DOHH2 (cell line): ENCODE measurements around the gene FLNA.
"Not testable (repeated sequence)": the region's sequence is repeated elsewhere in the genome, so short reads cannot be mapped to it uniquely, and the experiment has no call there.

Experiments
- H3F3A ChIP-seq: fragments of 200-600 bp; sonication (generic), shearing (Covaris generic); 2 replicates; pipeline ENCODE4 v1.6.0; 2016; ENCODE audit warnings: antibody characterized with exemption, mild to moderate bottlenecking; ENCODE audit not compliant: control insufficient read depth, insufficient read depth
- H3K27ac ChIP-seq: fragments of 200-600 bp; sonication (generic); 2 replicates; pipeline ENCODE4 v1.5.1; 2014; ENCODE audit warnings: low read depth, mild to moderate bottlenecking, low read length, moderate library complexity
- H3K27me3 ChIP-seq: fragments of 200-600 bp; sonication (generic); 2 replicates; pipeline ENCODE4 v1.6.1; 2014; ENCODE audit warnings: mild to moderate bottlenecking, low read length, mixed read lengths; ENCODE audit not compliant: control insufficient read depth
- H3K36me3 ChIP-seq: fragments of 200-600 bp; sonication (generic); 2 replicates; pipeline ENCODE4 v1.6.1; 2014; ENCODE audit warnings: mild to moderate bottlenecking, low read length, moderate library complexity, mixed read lengths; ENCODE audit not compliant: control insufficient read depth
- H3K4me1 ChIP-seq: fragments of 200-600 bp; sonication (generic); 2 replicates; pipeline ENCODE4 v1.6.1; 2014; ENCODE audit warnings: mild to moderate bottlenecking, low read length, mixed read lengths; ENCODE audit not compliant: control insufficient read depth
- H3K4me2 ChIP-seq: fragments of 200-600 bp; sonication (generic); 2 replicates; pipeline ENCODE4 v1.6.0; 2014; ENCODE audit warnings: mild to moderate bottlenecking, low read length, moderate library complexity
- H3K4me3 ChIP-seq: fragments of 200-600 bp; sonication (generic); 2 replicates; pipeline ENCODE4 v1.5.1; 2014; ENCODE audit warnings: mild to moderate bottlenecking, low read length, mixed read lengths
- H3K79me2 ChIP-seq: fragments of 200-600 bp; sonication (generic); 2 replicates; pipeline ENCODE4 v1.6.1; 2014; ENCODE audit warnings: mild to moderate bottlenecking, low read length, mixed read lengths; ENCODE audit not compliant: control insufficient read depth
- H3K9me2 ChIP-seq: fragments of 200-600 bp; sonication (generic); replicated peaks from 2 replicates; pipeline ENCODE4 v1.6.1; 2014; ENCODE audit warnings: mild to moderate bottlenecking, low read length, mixed read lengths; ENCODE audit not compliant: control insufficient read depth
- H3K9me3 ChIP-seq: fragments of 200-600 bp; sonication (generic); 2 replicates; pipeline ENCODE4 v1.6.1; 2014; ENCODE audit warnings: antibody characterized with exemption, low read length, mixed read lengths; ENCODE audit not compliant: control insufficient read depth, insufficient read depth
- H4K20me1 ChIP-seq: fragments of 200-600 bp; sonication (generic); 2 replicates; pipeline ENCODE4 v1.6.0; 2014; ENCODE audit warnings: low read depth, mild to moderate bottlenecking, antibody characterized with exemption, low read length, moderate library complexity; ENCODE audit not compliant: control insufficient read depth, insufficient read depth
- EZH2phosphoT487 ChIP-seq: fragments of 200-600 bp; sonication (generic); IDR thresholded peaks from 2 replicates; pipeline ENCODE4 v1.6.1; 2017; ENCODE audit warnings: borderline replicate concordance, mild to moderate bottlenecking, antibody characterized with exemption, low read length, moderate library complexity, mixed read lengths
- TF ChIP-seq, protein P1 (sequence below): fragments of 200-600 bp; sonication (generic); IDR thresholded peaks from one replicate; pipeline ENCODE4 v1.5.1; 2014; ENCODE audit warnings: antibody characterized with exemption, mild to moderate bottlenecking, low read depth, low read length; ENCODE audit not compliant: poor library complexity, severe bottlenecking

Gene FLNA

DNA sequence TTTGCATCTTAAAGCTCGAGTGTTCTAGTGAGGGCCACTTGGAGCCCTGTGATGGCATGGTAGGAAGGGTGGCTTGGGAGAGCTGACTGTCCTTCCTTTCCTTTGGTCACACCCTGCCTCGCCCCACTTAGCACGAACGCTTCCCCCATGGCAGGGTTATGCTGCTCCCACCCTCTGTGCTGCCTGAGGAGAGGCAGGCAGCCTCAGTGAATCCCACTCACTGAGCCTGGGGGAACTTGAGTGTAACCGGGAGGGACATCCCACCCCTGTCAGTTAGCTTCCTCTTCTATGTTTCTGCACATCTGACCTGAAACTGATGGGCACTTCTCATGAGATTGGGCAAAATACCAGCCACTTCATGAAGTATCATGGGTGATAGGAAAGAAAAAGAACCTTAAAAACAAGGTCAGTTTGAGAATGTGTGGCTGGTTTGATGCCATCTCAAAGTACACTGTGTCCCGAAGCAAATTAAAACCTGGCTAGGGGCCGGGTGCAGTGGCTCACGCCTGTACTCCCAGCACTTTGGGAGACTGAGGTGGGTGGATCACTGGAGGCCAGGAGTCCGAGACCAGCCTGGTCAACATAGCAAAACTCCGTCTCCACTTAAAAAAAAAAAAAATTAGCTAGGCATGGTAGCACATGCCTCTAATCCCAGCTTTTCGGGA is 68.8 kb downstream of the FLNA start:
- H3K4me2 ChIP-seq: no peak overlapping the region
- H3K79me2 ChIP-seq: no peaks in the 10 kb centered on the region
- TF ChIP-seq, protein P1, sequence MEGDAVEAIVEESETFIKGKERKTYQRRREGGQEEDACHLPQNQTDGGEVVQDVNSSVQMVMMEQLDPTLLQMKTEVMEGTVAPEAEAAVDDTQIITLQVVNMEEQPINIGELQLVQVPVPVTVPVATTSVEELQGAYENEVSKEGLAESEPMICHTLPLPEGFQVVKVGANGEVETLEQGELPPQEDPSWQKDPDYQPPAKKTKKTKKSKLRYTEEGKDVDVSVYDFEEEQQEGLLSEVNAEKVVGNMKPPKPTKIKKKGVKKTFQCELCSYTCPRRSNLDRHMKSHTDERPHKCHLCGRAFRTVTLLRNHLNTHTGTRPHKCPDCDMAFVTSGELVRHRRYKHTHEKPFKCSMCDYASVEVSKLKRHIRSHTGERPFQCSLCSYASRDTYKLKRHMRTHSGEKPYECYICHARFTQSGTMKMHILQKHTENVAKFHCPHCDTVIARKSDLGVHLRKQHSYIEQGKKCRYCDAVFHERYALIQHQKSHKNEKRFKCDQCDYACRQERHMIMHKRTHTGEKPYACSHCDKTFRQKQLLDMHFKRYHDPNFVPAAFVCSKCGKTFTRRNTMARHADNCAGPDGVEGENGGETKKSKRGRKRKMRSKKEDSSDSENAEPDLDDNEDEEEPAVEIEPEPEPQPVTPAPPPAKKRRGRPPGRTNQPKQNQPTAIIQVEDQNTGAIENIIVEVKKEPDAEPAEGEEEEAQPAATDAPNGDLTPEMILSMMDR: no peak
- no peak for TF ChIP-seq EZH2phosphoT487
- H4K20me1 ChIP-seq: no peaks in the 10 kb centered on the region
- H3K9me3 ChIP-seq: no peaks in the 10 kb centered on the region
- H3K4me1 ChIP-seq: peaks cover 5% of the 10 kb centered on the region; the same call in 1 of the 2 replicates
- H3F3A ChIP-seq: no peaks in the 10 kb centered on the region
- no peaks in the 10 kb centered on the region for H3K36me3 ChIP-seq
- no peak overlapping the region for H3K4me3 ChIP-seq
- no peak overlapping the region for H3K27ac ChIP-seq
- H3K9me2 ChIP-seq: no peaks in the 10 kb centered on the region
- H3K27me3 ChIP-seq: no peaks in the 10 kb centered on the region

DNA sequence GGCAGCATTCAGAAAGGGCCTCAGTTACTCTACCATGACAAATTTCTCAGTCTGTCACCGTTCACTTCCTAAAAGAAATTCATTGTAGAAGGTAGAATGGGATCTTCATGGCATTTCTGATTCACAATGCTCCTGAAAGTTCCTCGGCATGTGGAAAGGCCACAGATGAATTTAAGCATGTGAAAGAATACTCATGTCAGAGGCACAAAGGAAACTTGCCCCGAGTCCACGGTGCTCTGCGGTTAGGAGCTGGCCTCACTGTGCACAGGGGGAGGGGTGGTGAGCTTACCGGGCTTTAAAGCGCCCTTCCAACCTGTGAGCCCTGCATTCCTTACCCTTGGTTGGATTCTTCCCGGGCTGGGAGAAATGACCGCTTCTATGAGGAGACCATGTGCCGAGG is 69.6 kb downstream of the FLNA start:
- Histone ChIP-seq H3K9me2 (no peaks in the 10 kb centered on the region), H3K4me1 (peaks cover 5% of the 10 kb centered on the region; the same call in 1 of the 2 replicates), H4K20me1 (no peaks in the 10 kb centered on the region), H3K27ac (no peak overlapping the region), H3K4me2 (no peak overlapping the region), H3K4me3 (no peak overlapping the region), H3K27me3 (no peaks in the 10 kb centered on the region), H3F3A (no peaks in the 10 kb centered on the region), H3K9me3 (no peaks in the 10 kb centered on the region), H3K79me2 (no peaks in the 10 kb centered on the region), H3K36me3 (no peaks in the 10 kb centered on the region)
- TF ChIP-seq, protein P1: no peak
- no peak for TF ChIP-seq EZH2phosphoT487

DNA sequence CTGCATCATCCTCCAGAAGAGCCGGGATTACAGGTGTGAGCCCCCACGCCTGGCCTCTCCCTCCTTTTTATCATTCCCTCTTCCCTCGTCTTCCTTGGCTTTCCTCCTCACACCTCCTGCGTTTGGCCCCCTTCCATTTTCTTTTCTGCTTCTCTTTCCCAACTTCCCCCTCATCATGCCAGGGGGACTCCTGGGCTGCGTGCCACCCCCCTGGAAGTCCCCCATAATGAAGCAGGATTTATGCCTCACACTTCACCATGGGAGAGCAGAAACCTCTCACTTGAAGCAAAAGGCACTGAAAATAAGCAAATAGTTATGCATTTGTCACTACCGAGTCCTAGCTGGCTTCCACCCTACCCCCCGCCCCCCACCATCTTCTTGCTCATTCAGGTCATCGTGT is 71.0 kb downstream of the FLNA start:
- Histone ChIP-seq H3K9me3 (no peaks in the 10 kb centered on the region), H3K27ac (no peak overlapping the region), H3K36me3 (no peaks in the 10 kb centered on the region), H3F3A (no peaks in the 10 kb centered on the region), H3K4me1 (peaks cover 5% of the 10 kb centered on the region; the same call in 1 of the 2 replicates), H4K20me1 (no peaks in the 10 kb centered on the region), H3K9me2 (no peaks in the 10 kb centered on the region), H3K79me2 (no peaks in the 10 kb centered on the region), H3K27me3 (no peaks in the 10 kb centered on the region), H3K4me3 (no peak overlapping the region), H3K4me2 (no peak overlapping the region)
- TF ChIP-seq, protein P1: no peak
- no peak for TF ChIP-seq EZH2phosphoT487

DNA sequence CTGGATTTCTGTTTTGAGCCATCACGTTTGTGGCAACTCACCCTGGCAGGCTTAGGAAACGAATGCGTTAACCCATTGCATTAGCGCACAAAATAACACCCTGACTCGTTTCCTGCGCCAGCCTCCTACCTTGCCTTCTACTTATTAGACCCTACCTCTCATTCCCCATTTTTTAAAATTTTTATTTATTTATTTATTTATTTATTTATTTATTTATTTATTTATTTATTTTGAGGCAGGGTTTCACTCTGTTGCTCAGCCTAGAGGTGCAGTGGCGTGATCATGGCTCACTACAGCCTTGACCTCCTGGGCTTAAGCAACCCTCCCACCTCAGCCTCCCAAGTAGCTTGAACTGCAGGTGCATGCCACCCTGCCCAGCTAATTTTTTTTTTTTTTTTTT is 71.4 kb downstream of the FLNA start:
- H3K4me1 ChIP-seq, H3K27me3 ChIP-seq: not testable (repeated sequence)

More for the DNA sequence above, 71.4 kb downstream of the FLNA start:
- not testable (repeated sequence) for H3K9me3 ChIP-seq, H3K9me2 ChIP-seq, H3K36me3 ChIP-seq, H3F3A ChIP-seq, H3K79me2 ChIP-seq, H3K4me3 ChIP-seq, H3K4me2 ChIP-seq, H4K20me1 ChIP-seq, H3K27ac ChIP-seq
